IPS-20b (cell line): ENCODE measurements around the gene MAST4.

ENCODE experiments used
- H3K27ac ChIP-seq: one replicate; pipeline ENCODE4 v1.5.1; 2013; ENCODE audit warnings: low read length
- H3K27me3 ChIP-seq: 2 replicates; pipeline ENCODE4 v1.6.1; 2013; ENCODE audit warnings: mild to moderate bottlenecking, low read length, inconsistent platforms; ENCODE audit not compliant: insufficient read depth
- H3K36me3 ChIP-seq: 2 replicates; pipeline ENCODE4 v1.6.1; 2013; ENCODE audit warnings: low read depth, mild to moderate bottlenecking, inconsistent platforms, low read length, moderate library complexity; ENCODE audit not compliant: insufficient read depth
- H3K4me1 ChIP-seq: 2 replicates; pipeline ENCODE4 v1.6.1; 2013; ENCODE audit warnings: mild to moderate bottlenecking, control low read depth, inconsistent platforms, low read length, moderate library complexity; ENCODE audit not compliant: insufficient read depth
- H3K4me3 ChIP-seq: 2 replicates; pipeline ENCODE4 v1.5.1; 2013; ENCODE audit warnings: mild to moderate bottlenecking, low read length, inconsistent platforms
- H3K9ac ChIP-seq: 2 replicates; pipeline ENCODE4 v1.6.1; 2013; ENCODE audit warnings: low read depth, mild to moderate bottlenecking, inconsistent platforms, low read length, moderate library complexity
- H3K9me3 ChIP-seq: 2 replicates; pipeline ENCODE4 v1.6.1; 2013; ENCODE audit warnings: mild to moderate bottlenecking, low read depth, low read length, inconsistent platforms; ENCODE audit not compliant: insufficient read depth

MAST4 gene

GRCh38 chr5:66889524-66889923, 293.3 kb downstream of the MAST4 start:
- H3K4me1 ChIP-seq = peaks cover 14% of the 10 kb centered on the region; the same call in 1 of the 2 replicates
- H3K9ac ChIP-seq = no peak overlapping the region
- no peaks in the 10 kb centered on the region for H3K9me3 ChIP-seq
- no peak overlapping the region for H3K27ac ChIP-seq
- no peak overlapping the region for H3K4me3 ChIP-seq
- H3K36me3 ChIP-seq = no peaks in the 10 kb centered on the region
- no peaks in the 10 kb centered on the region for H3K27me3 ChIP-seq

GRCh38 chr5:66891184-66891925, 295.2 kb downstream of the MAST4 start:
- Histone ChIP-seq H3K27ac (no peak overlapping the region), H3K4me1 (peaks cover 14% of the 10 kb centered on the region; the same call in 1 of the 2 replicates), H3K9ac (no peak overlapping the region), H3K4me3 (no peak overlapping the region), H3K27me3 (no peaks in the 10 kb centered on the region), H3K36me3 (no peaks in the 10 kb centered on the region), H3K9me3 (no peaks in the 10 kb centered on the region)

GRCh38 chr5:66892716-66893115, 296.5 kb downstream of the MAST4 start:
- Histone ChIP-seq H3K4me1 (peaks cover 14% of the 10 kb centered on the region; the same call in 1 of the 2 replicates), H3K9me3 (no peaks in the 10 kb centered on the region), H3K27me3 (no peaks in the 10 kb centered on the region), H3K27ac (no peak overlapping the region), H3K9ac (no peak overlapping the region), H3K36me3 (no peaks in the 10 kb centered on the region), H3K4me3 (no peak overlapping the region)

- Histone ChIP-seq H3K9ac (no peak overlapping the region), H3K9me3 (no peaks in the 10 kb centered on the region), H3K4me1 (peaks cover 19% of the 10 kb centered on the region), H3K27me3 (no peaks in the 10 kb centered on the region), H3K36me3 (no peaks in the 10 kb centered on the region), H3K27ac (no peak overlapping the region), H3K4me3 (no peak overlapping the region)
These were observed 298.5 kb downstream of the MAST4 start for GRCh38 chr5:66894480-66895240.

- H3K4me3 ChIP-seq = no peak overlapping the region
- no peak overlapping the region for H3K9ac ChIP-seq
- H3K27me3 ChIP-seq = peaks cover under 1% of the 10 kb centered on the region; the same call in 1 of the 2 replicates
- no peaks in the 10 kb centered on the region for H3K36me3 ChIP-seq
- no peaks in the 10 kb centered on the region for H3K9me3 ChIP-seq
- H3K27ac ChIP-seq = no peak overlapping the region
- peaks cover 16% of the 10 kb centered on the region for H3K4me1 ChIP-seq
These were observed 300.0 kb downstream of the MAST4 start for GRCh38 chr5:66896171-66896570.

GRCh38 chr5:66897356-66897755, 301.2 kb downstream of the MAST4 start:
- no peak overlapping the region for H3K9ac ChIP-seq
- H3K27me3 ChIP-seq = peaks cover 12% of the 10 kb centered on the region
- H3K4me3 ChIP-seq = no peak overlapping the region
- H3K9me3 ChIP-seq = no peaks in the 10 kb centered on the region
- no peak overlapping the region for H3K27ac ChIP-seq
- H3K36me3 ChIP-seq = no peaks in the 10 kb centered on the region
- H3K4me1 ChIP-seq = peaks cover 5% of the 10 kb centered on the region

GRCh38 chr5:66898241-66898995, 302.2 kb downstream of the MAST4 start:
- Histone ChIP-seq H3K4me1 (peaks cover 5% of the 10 kb centered on the region), H3K36me3 (no peaks in the 10 kb centered on the region), H3K4me3 (no peak overlapping the region), H3K9ac (no peak overlapping the region), H3K27ac (no peak overlapping the region), H3K9me3 (no peaks in the 10 kb centered on the region), H3K27me3 (peaks cover 23% of the 10 kb centered on the region)

GRCh38 chr5:66903218-66903617, 307.0 kb downstream of the MAST4 start:
- no peak overlapping the region for H3K27ac ChIP-seq
- H3K27me3 ChIP-seq = peaks cover 70% of the 10 kb centered on the region
- H3K4me1 ChIP-seq = peaks cover 31% of the 10 kb centered on the region

GRCh38 chr5:66903709-66904108, 307.5 kb downstream of the MAST4 start:
- H3K36me3 ChIP-seq = no peaks in the 10 kb centered on the region
- H3K27ac ChIP-seq = no peak overlapping the region
- H3K9ac ChIP-seq = no peak overlapping the region
- peaks cover 35% of the 10 kb centered on the region for H3K4me1 ChIP-seq
- H3K4me3 ChIP-seq = peak overlapping the region; percentile 30
- H3K9me3 ChIP-seq = no peaks in the 10 kb centered on the region
- peaks cover 75% of the 10 kb centered on the region for H3K27me3 ChIP-seq

More at GRCh38 chr5:66903218-66903617, 307.0 kb downstream of the MAST4 start:
- no peaks in the 10 kb centered on the region for H3K9me3 ChIP-seq
- no peaks in the 10 kb centered on the region for H3K36me3 ChIP-seq
- no peak overlapping the region for H3K9ac ChIP-seq
- 0 out of 2 replicates have a peak overlapping the region, but pooled peaks have one; percentile 30 for H3K4me3 ChIP-seq

GRCh38 chr5:66904189-66904588, 308.0 kb downstream of the MAST4 start:
- Histone ChIP-seq H3K4me3 (peak overlapping the region; percentile 30), H3K27ac (no peak overlapping the region), H3K36me3 (no peaks in the 10 kb centered on the region), H3K9me3 (no peaks in the 10 kb centered on the region), H3K27me3 (peaks cover 79% of the 10 kb centered on the region), H3K4me1 (peaks cover 31% of the 10 kb centered on the region), H3K9ac (no peak overlapping the region)

GRCh38 chr5:66906021-66906420, 309.8 kb downstream of the MAST4 start:
- H3K4me1 ChIP-seq = peaks cover 31% of the 10 kb centered on the region
- no peak overlapping the region for H3K9ac ChIP-seq
- no peak overlapping the region for H3K4me3 ChIP-seq
- peaks cover 87% of the 10 kb centered on the region for H3K27me3 ChIP-seq
- H3K36me3 ChIP-seq = no peaks in the 10 kb centered on the region
- H3K27ac ChIP-seq = no peak overlapping the region
- no peaks in the 10 kb centered on the region for H3K9me3 ChIP-seq
